Body of pancreas (tissue), 4 donors: ENCODE measurements around the gene CDH4. TPM values are rescaled to one million over a fixed set of nuclear protein-coding genes. Genes with fewer than 3 reads are reported as not detected.

Source experiments
- ATAC-seq: fragments of 150-250 bp; one replicate; pipeline ENCODE4 v1.9.1; 2016
- DNase-seq, 4 donors: peaks; one replicate each; pipeline ENCODE4 v3.0.0-alpha.2; 2019
- H3K27ac ChIP-seq, 4 donors: fragments of 200-600 bp; sonication (generic); 1 replicate in 3 of 4; 2 replicates in 1 of 4; pipeline versions ENCODE4 v1.5.1 to v1.6.1; 2016 to 2019; ENCODE audit warnings: mild to moderate bottlenecking in 1 of 4, mixed read lengths in 1 of 4, moderate library complexity in 1 of 4
- H3K27me3 ChIP-seq, 2 donors: fragments of 200-600 bp; sonication (generic); one replicate each; pipeline ENCODE4 v1.6.0; 2016; ENCODE audit warnings: mild to moderate bottlenecking in 1 of 2
- H3K36me3 ChIP-seq, 2 donors: fragments of 200-600 bp; sonication (generic); replicated peaks in 1 of 2; 2 replicates each; pipeline ENCODE4 v1.5.1; 2016; ENCODE audit warnings: low read depth in 2 of 2; ENCODE audit not compliant: insufficient read depth in 1 of 2
- H3K4me1 ChIP-seq: fragments of 200-600 bp; sonication (generic); one replicate; pipeline ENCODE4 v1.6.0; 2016
- H3K4me3 ChIP-seq, 2 donors: fragments of 200-600 bp; sonication (generic); 1 replicate in 1 of 2; 2 replicates in 1 of 2; pipeline ENCODE4 v1.5.1; 2016 to 2019
- H3K9me3 ChIP-seq, 3 donors: fragments of 200-600 bp; sonication (generic); 1 replicate in 2 of 3; 2 replicates in 1 of 3; pipeline ENCODE4 v1.5.1; 2016
- CTCF ChIP-seq, 7 experiments: fragments of 450-650 bp in 4 of 7; fragments of 200-600 bp in 3 of 7; sonication (generic) in 3 of 7; IDR thresholded peaks; one replicate each; pipeline ENCODE4 v1.5.1; 2016 to 2019; ENCODE audit warnings: antibody characterized with exemption in 7 of 7
- POLR2A ChIP-seq, 3 donors: fragments of 450-650 bp; IDR thresholded peaks; one replicate each; pipeline ENCODE4 v1.6.1; 2016; ENCODE audit warnings: antibody characterized with exemption in 3 of 3, mild to moderate bottlenecking in 2 of 3
- WGBS, 2 donors: methylation state at CpG; one replicate each; pipeline ENCODE4 v1.1.5; 2017; 5-methylcytosine and 5-hydroxymethylcytosine counted together
- intact Hi-C: fragments of 100-400 bp; cut with DNase I; formaldehyde crosslinking; loops from one replicate; pipeline ENCODE4 v1.15.1; 2023
- total RNA-seq, 2 donors: library from RNA; depleted of rRNA; stranded (reverse); fragments of >200 nt; gene quantifications; one replicate each; pipeline ENCODE4 v1.1.0, GENCODE V29; 2016

The CDH4 gene
- total RNA-seq, 2 donors from 2014 or later: 0.33 to 0.52 TPM

GRCh38 chr20:61864481-61864880 lies 612.4 kb downstream of the CDH4 start:
- Histone ChIP-seq H3K27me3 (no peaks in the 10 kb centered on the region), H3K36me3 (no peaks in the 10 kb centered on the region), H3K9me3 (no peaks in the 10 kb centered on the region), H3K27ac (no peak overlapping the region), H3K4me3 (no peak overlapping the region), H3K4me1 (no peaks in the 10 kb centered on the region)
- 71% methylated on average over 12 of the region's 12 CpGs; no CpG with 5 or more reads in 1 of the 2 donors for WGBS, 2 donors
- ATAC-seq: no peak
- no peak for TF ChIP-seq CTCF (IDR thresholded peaks at IDR 0.05)
- no peak for TF ChIP-seq POLR2A (IDR thresholded peaks at IDR 0.05)
- intact Hi-C loops: no loop called here
- no peak for DNase-seq

DNA sequence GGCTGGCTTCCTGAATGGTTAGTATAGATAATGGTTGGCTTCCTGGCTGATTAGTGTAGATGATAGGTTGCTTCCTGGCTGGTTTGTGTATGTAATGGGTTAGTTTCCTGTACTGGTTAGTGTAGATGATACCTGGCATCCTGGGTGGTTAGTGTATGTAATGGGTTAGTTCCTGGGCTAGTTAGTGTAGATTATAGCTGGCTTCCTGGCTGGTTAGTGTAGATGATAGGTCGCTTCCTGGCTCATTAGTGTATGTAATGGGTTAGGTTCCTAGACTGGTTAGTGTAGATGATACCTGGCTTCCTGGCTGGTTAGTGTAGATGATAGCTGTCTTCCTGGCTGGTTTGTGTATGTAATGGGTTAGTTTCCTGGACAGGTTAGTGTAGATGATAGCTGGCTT lies 613.3 kb downstream of the CDH4 start:
- 44 to 72% methylated on average over 1 of the region's 1 CpG for WGBS, 2 donors
- no peaks in the 10 kb centered on the region for H3K27me3 ChIP-seq
- H3K27ac ChIP-seq: no peak overlapping the region
- no peak for DNase-seq
- no peak overlapping the region for H3K4me3 ChIP-seq
- no peaks in the 10 kb centered on the region for H3K36me3 ChIP-seq
- H3K9me3 ChIP-seq: no peaks in the 10 kb centered on the region
- TF ChIP-seq CTCF (IDR thresholded peaks at IDR 0.05): no peak
- TF ChIP-seq POLR2A (IDR thresholded peaks at IDR 0.05): no peak
- no peak for ATAC-seq
- intact Hi-C loops: no loop called here
- no peaks in the 10 kb centered on the region for H3K4me1 ChIP-seq

GRCh38 chr20:61866165-61866564 lies 614.1 kb downstream of the CDH4 start:
- H3K27ac ChIP-seq: no peak overlapping the region
- DNase-seq (no peak), ATAC-seq (no peak)
- no peaks in the 10 kb centered on the region for H3K9me3 ChIP-seq
- intact Hi-C loops: no loop called here
- H3K4me3 ChIP-seq: no peak overlapping the region
- no peaks in the 10 kb centered on the region for H3K4me1 ChIP-seq
- H3K27me3 ChIP-seq: no peaks in the 10 kb centered on the region
- WGBS, 2 donors: 37 to 52% methylated on average over 5 of the region's 5 CpGs
- TF ChIP-seq POLR2A (IDR thresholded peaks at IDR 0.05): no peak
- TF ChIP-seq CTCF (IDR thresholded peaks at IDR 0.05): no peak
- H3K36me3 ChIP-seq: no peaks in the 10 kb centered on the region

DNA sequence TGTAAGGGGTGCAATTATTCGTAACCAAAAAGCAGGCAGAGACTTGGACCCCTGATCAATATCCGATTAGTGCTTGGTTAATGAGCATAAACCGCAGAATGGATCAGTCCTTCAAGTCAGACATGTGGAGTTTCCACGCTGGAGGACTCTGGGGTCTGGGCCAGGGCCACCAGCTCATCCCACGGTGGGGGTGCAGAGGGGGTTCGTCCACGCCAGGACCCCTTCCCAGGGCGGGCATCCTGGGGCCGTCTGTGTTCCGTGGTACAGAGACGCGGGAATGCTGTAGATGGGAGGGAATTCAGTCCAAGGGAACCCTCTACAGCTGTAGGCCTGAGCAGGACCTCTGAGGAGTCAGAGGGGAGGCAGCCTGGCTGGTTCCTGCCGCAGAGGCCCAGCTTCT lies 615.9 kb downstream of the CDH4 start:
- Histone ChIP-seq H3K4me3 (no peak overlapping the region), H3K27me3 (no peaks in the 10 kb centered on the region), H3K27ac (no peak overlapping the region), H3K9me3 (no peaks in the 10 kb centered on the region), H3K36me3 (no peaks in the 10 kb centered on the region), H3K4me1 (no peaks in the 10 kb centered on the region)
- intact Hi-C loops: no loop called here
- ATAC-seq (no peak), DNase-seq (no peak)
- 67 to 80% methylated on average over 3 to 13 of the region's 13 CpGs for WGBS, 2 donors
- TF ChIP-seq POLR2A (IDR thresholded peaks at IDR 0.05) (no peak), CTCF (IDR thresholded peaks at IDR 0.05) (no peak)

DNA sequence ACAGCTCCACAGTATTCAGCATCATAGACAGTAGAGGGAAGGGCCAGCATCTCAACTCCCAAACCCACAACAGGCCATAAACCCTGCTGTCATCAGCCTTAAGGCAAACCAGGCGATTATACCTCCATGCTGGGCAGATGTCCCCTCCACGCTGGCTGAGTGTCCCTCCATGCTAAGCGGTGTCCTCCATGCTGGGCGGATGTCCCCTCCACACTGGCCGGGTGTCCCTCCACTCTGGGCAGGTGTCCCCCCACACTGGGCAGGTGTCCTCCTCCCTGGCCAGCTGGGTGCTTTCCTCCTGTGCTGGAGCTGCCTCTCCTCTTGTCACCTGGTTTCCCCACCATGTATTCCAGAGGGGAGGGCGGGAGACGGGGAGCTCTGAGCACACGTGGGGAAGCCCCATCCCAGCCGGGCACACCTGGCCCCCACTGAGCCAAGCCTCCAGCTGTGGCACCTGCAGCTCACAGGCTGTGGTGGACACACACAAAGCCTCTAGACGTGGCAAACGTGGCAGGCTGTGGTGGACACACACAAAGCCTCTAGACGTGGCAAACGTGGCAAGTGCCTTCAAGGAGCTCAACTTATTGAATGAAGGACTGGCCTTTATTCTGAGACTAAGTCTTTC lies 616.5 kb downstream of the CDH4 start:
- H3K4me1 ChIP-seq: no peaks in the 10 kb centered on the region
- no peak for DNase-seq
- H3K36me3 ChIP-seq: no peaks in the 10 kb centered on the region
- no peaks in the 10 kb centered on the region for H3K9me3 ChIP-seq
- no peak overlapping the region for H3K4me3 ChIP-seq
- WGBS, 2 donors: 55 to 58% methylated on average over 9 to 13 of the region's 13 CpGs
- ATAC-seq: no peak
- TF ChIP-seq POLR2A (IDR thresholded peaks at IDR 0.05) (no peak), CTCF (IDR thresholded peaks at IDR 0.05) (no peak)
- intact Hi-C loops: no loop called here
- no peaks in the 10 kb centered on the region for H3K27me3 ChIP-seq
- H3K27ac ChIP-seq: no peak overlapping the region
